Peyer's patch (tissue), 4 donors: Measurements from ENCODE around the gene LANCL3. TPM values are rescaled to one million over a fixed set of nuclear protein-coding genes. Genes with fewer than 3 reads are reported as not detected.

Experiments used
- DNase-seq, 3 donors: peaks; one replicate each; pipeline ENCODE4 v3.0.0-alpha.2; 2017 to 2019
- H3K27ac ChIP-seq, 4 donors: fragments of 200-600 bp; sonication (generic); one replicate each; pipeline ENCODE4 v1.5.1; 2016 to 2019
- H3K27me3 ChIP-seq, 2 donors: fragments of 200-600 bp; sonication (generic); one replicate each; pipeline ENCODE4 v1.5.1; 2019
- H3K36me3 ChIP-seq, 3 donors: fragments of 200-600 bp; sonication (generic); one replicate each; pipeline ENCODE4 v1.5.1; 2016 to 2019
- H3K4me1 ChIP-seq, 4 donors: fragments of 200-600 bp; sonication (generic); one replicate each; pipeline ENCODE4 v1.5.1; 2016 to 2019
- H3K4me3 ChIP-seq, 4 donors: fragments of 200-600 bp; sonication (generic); 1 replicate in 3 of 4; 2 replicates in 1 of 4; pipeline ENCODE4 v1.5.1; 2016 to 2019; ENCODE audit warnings: mild to moderate bottlenecking in 1 of 4
- H3K9me3 ChIP-seq, 4 donors: fragments of 200-600 bp; sonication (generic); one replicate each; pipeline ENCODE4 v1.5.1; 2016 to 2019; ENCODE audit warnings: mild to moderate bottlenecking in 1 of 4
- POLR2A ChIP-seq, 2 donors: fragments of 450-650 bp; IDR thresholded peaks; one replicate each; pipeline ENCODE4 v1.5.1; 2017; ENCODE audit warnings: antibody characterized with exemption in 2 of 2, mild to moderate bottlenecking in 2 of 2, moderate library complexity in 2 of 2
- total RNA-seq, 4 donors: library from RNA; depleted of rRNA; stranded (reverse); fragments of >200 nt; gene quantifications; one replicate each; pipeline ENCODE4 v1.1.0, GENCODE V29; 2016
- TF ChIP-seq, protein P1 (sequence below), 6 experiments: fragments of 450-650 bp in 4 of 6; fragments of 200-600 bp in 2 of 6; sonication (generic) in 1 of 6; IDR thresholded peaks; one replicate each; pipeline ENCODE4 v1.5.1; 2017 to 2019; ENCODE audit warnings: antibody characterized with exemption in 6 of 6, mild to moderate bottlenecking in 3 of 6, moderate library complexity in 1 of 6

Gene LANCL3
- total RNA-seq, 4 donors from 2014 or later = 0.28 to 3.4 (median 0.88) TPM; not detected in 1

DNA sequence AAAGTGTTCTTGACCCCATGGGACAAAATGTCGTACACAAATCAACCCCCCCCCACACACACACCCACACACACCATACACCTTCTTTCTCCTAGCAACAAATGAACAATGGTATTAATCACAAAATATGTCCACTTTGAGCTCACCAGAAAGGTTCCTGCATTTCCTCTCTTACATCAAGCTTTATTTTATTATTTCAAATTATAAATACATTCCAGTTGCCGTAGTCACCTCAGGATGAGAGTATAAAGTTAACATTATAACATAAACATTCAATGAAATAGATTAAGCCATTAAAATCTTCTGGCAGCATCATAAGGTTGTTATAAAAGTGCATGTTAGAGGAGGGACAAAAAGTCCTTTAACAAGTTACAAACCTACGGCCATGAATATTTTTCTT is 121.5 kb downstream of the LANCL3 start:
- no peak for TF ChIP-seq POLR2A (IDR thresholded peaks at IDR 0.05)
- TF ChIP-seq, protein P1, sequence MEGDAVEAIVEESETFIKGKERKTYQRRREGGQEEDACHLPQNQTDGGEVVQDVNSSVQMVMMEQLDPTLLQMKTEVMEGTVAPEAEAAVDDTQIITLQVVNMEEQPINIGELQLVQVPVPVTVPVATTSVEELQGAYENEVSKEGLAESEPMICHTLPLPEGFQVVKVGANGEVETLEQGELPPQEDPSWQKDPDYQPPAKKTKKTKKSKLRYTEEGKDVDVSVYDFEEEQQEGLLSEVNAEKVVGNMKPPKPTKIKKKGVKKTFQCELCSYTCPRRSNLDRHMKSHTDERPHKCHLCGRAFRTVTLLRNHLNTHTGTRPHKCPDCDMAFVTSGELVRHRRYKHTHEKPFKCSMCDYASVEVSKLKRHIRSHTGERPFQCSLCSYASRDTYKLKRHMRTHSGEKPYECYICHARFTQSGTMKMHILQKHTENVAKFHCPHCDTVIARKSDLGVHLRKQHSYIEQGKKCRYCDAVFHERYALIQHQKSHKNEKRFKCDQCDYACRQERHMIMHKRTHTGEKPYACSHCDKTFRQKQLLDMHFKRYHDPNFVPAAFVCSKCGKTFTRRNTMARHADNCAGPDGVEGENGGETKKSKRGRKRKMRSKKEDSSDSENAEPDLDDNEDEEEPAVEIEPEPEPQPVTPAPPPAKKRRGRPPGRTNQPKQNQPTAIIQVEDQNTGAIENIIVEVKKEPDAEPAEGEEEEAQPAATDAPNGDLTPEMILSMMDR (IDR thresholded peaks at IDR 0.05) = no peak
- no peak for DNase-seq
- H3K4me1 ChIP-seq = no peaks in the 10 kb centered on the region
- H3K27ac ChIP-seq = no peak overlapping the region
- H3K36me3 ChIP-seq = no peaks in the 10 kb centered on the region
- no peaks in the 10 kb centered on the region for H3K27me3 ChIP-seq
- H3K9me3 ChIP-seq = no peaks in the 10 kb centered on the region
- H3K4me3 ChIP-seq = no peak overlapping the region

DNA sequence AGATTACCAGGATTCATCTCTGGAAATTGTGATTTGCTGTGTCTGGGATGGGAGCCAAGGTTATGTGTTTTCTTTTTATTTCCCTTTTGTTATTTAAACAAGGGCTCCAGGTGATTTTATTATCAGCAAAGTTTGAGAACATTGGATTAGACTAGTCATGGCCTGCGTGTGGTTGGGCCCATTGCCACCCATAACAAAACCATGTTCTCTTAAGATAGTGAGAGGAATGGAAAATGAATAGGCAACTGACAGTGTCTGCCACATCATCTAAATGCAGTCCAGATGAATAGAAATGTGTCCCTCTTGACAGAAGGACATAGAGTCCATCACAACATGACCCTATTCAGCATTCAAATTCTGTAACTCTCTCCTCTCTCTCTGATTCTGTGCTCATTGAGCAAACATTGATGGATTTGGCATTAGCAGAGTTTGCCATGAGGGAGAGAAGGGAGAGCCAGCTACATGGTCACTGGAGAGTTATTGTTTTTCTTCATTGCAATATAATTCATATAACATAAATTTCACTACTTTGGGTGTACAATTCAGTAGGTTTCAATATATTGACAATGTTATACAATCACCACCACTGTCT is 125.8 kb downstream of the LANCL3 start:
- no peaks in the 10 kb centered on the region for H3K4me1 ChIP-seq
- TF ChIP-seq, protein P1 (IDR thresholded peaks at IDR 0.05) = no peak
- TF ChIP-seq POLR2A (IDR thresholded peaks at IDR 0.05) = no peak
- no peak overlapping the region for H3K4me3 ChIP-seq
- DNase-seq = no peak
- H3K9me3 ChIP-seq = no peaks in the 10 kb centered on the region
- no peaks in the 10 kb centered on the region for H3K36me3 ChIP-seq
- no peaks in the 10 kb centered on the region for H3K27me3 ChIP-seq
- H3K27ac ChIP-seq = no peak overlapping the region

DNA sequence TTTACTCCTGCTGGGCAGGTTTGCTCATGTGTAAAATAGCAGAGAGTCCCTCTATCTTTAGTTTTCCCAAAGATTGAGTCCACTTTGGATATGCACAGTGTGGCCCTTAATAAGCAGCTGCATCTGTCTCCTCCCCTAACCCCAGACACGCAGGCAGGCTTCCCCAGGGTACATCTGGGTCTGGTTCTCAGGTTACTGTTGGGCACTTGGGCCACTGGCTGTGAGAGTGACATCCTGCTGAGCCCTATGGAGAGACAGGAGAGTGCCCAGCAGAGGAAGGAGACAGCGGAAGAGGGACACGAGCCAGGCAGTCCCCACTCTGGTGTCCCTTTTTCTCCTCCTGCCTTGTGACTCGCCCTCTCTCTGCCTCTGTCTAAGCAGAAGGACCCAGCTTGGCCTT is 130.1 kb downstream of the LANCL3 start:
- Histone ChIP-seq H3K4me3 (no peak overlapping the region), H3K36me3 (no peaks in the 10 kb centered on the region)
- TF ChIP-seq, protein P1 (IDR thresholded peaks at IDR 0.05) = no peak
- no peak for TF ChIP-seq POLR2A (IDR thresholded peaks at IDR 0.05)

DNA sequence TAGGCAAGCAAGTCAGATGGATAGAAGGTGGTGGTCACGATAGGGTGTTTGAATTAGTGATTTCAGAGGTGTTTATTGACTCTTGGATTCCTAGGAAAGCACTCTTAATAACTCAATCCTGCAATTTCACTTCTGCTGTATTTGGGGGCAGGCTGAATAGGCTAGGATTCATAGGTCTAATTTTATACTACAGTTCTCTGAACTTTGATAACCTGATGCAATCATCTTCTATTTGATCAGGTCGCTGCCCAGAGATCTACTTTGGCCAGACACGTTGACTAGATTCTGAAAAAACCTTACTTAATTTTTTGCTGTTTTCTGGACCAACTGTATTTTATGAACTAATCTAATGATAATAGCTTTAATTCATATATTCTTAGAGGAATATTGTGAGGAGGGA is 140.5 kb downstream of the LANCL3 start:
- Histone ChIP-seq H3K4me3 (no peak overlapping the region), H3K27me3 (no peaks in the 10 kb centered on the region), H3K9me3 (no peaks in the 10 kb centered on the region), H3K27ac (no peak overlapping the region), H3K36me3 (no peaks in the 10 kb centered on the region), H3K4me1 (no peaks in the 10 kb centered on the region)
- no peak for DNase-seq
- TF ChIP-seq, protein P1 (IDR thresholded peaks at IDR 0.05) = no peak
- no peak for TF ChIP-seq POLR2A (IDR thresholded peaks at IDR 0.05)

More for the DNA sequence above, 130.1 kb downstream of the LANCL3 start:
- H3K27me3 ChIP-seq = no peaks in the 10 kb centered on the region
- H3K4me1 ChIP-seq = no peaks in the 10 kb centered on the region
- H3K27ac ChIP-seq = no peak overlapping the region
- DNase-seq = no peak
- H3K9me3 ChIP-seq = no peaks in the 10 kb centered on the region

DNA sequence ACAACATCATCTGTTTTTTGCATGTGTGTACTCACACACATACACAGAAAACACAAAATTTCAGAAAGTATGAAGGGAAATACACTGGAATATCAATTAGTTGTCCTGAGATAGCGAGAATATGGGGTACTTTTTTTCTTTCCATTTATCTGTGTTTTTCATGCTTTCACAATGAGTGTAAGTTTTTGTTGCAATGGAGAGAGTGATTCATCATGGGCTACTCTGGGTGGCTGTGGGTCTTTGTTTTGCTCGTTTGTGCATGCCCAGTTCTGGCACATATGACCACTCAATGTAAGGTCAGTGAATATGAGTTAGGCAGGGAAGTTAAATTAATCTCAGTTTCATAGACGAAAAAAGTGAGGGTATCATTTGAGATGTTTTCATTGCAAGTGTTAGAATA is 141.0 kb downstream of the LANCL3 start:
- H3K27me3 ChIP-seq = no peaks in the 10 kb centered on the region
- no peaks in the 10 kb centered on the region for H3K9me3 ChIP-seq
- no peak overlapping the region for H3K27ac ChIP-seq
- H3K4me3 ChIP-seq = no peak overlapping the region
- DNase-seq = no peak
- H3K36me3 ChIP-seq = no peaks in the 10 kb centered on the region
- TF ChIP-seq POLR2A (IDR thresholded peaks at IDR 0.05) = no peak
- TF ChIP-seq, protein P1 (IDR thresholded peaks at IDR 0.05) = no peak
- no peaks in the 10 kb centered on the region for H3K4me1 ChIP-seq

DNA sequence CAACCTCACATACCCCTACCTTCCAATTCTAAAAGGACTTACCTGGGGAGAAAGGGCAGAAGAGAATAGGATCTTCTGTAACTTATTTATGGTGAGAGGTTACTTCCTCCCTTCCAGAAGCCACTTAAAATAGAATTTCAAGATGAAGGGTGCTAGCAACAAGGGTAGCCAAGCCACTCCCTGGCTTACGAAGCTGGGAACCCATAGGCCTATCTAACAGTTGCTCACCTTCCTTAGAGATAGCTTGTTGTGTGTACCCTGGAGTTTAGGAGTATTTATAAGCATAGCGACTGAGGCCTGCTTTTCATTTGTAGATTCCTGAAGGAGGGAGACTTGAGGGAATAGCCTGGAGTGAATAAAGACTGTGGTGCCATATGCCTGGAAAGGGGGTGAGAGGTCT is 143.0 kb downstream of the LANCL3 start:
- no peak overlapping the region for H3K27ac ChIP-seq
- no peaks in the 10 kb centered on the region for H3K9me3 ChIP-seq
- no peak for DNase-seq
- H3K4me3 ChIP-seq = no peak overlapping the region
- H3K27me3 ChIP-seq = no peaks in the 10 kb centered on the region
- no peak for TF ChIP-seq POLR2A (IDR thresholded peaks at IDR 0.05)
- TF ChIP-seq, protein P1 (IDR thresholded peaks at IDR 0.05) = no peak
- no peaks in the 10 kb centered on the region for H3K36me3 ChIP-seq
- H3K4me1 ChIP-seq = no peaks in the 10 kb centered on the region
